H1 (cell line): Measurements from ENCODE around the gene LRRTM4. TPM values are rescaled to one million over a fixed set of nuclear protein-coding genes. Genes with fewer than 3 reads are reported as not detected.

ENCODE experiments used
- ASH2L ChIP-seq: fragments of 200-600, 300-600 bp; sonication (generic); IDR thresholded peaks from one replicate; pipeline ENCODE4 v1.7.1; 2017; ENCODE audit warnings: low read length
- BACH1 ChIP-seq: IDR thresholded peaks from 2 replicates; pipeline ENCODE4 v1.6.1; 2012; ENCODE audit warnings: low read length, improper control_type of control experiment
- GABPA ChIP-seq: IDR thresholded peaks from 2 replicates; pipeline ENCODE4 v1.6.1; 2011; ENCODE audit warnings: mild to moderate bottlenecking, low read length, moderate library complexity, borderline replicate concordance; ENCODE audit not compliant: insufficient read depth
- MAFK ChIP-seq: IDR thresholded peaks from 2 replicates; pipeline ENCODE4 v1.6.1; 2012; ENCODE audit warnings: low read depth, mild to moderate bottlenecking, improper control_type of control experiment, low read length
- SRF ChIP-seq: IDR thresholded peaks from 2 replicates; pipeline ENCODE4 v1.6.1; 2011; ENCODE audit warnings: mild to moderate bottlenecking, low read depth, low read length, moderate library complexity
- USF2 ChIP-seq: IDR thresholded peaks from 2 replicates; pipeline ENCODE4 v1.6.1; 2011; ENCODE audit warnings: low read length, improper control_type of control experiment
- polyA plus RNA-seq, 7 experiments: library from polyadenylated mRNA; depleted of rRNA in 3 of 7; stranded (reverse) in 5 of 7; unstranded in 2 of 7; fragments of >200 nt in 5 of 7; fragments of 200-250 nt in 2 of 7; gene quantifications; 1 replicate in 5 of 7; 2 replicates in 1 of 7; 4 replicates in 1 of 7; pipeline versions ENCODE4 v1.2.1 to v1.2.3, GENCODE V29; 2011 to 2013; ENCODE audit warnings: missing spikeins in 2 of 7, mixed read lengths in 2 of 7
- total RNA-seq: library from RNA; stranded (reverse); fragmentation: NEBNext Ultra II Directional; extraction: Animal tissue kit (Norgen Biotek cat#: 25700); gene quantifications from 2 replicates; pipeline ENCODE4 v1.2.1, GENCODE V29; 2021

Gene LRRTM4
- total and polyA plus RNA-seq, 2 of the 8 experiments (the other 6 are each of a cell fraction or from before 2014, with no cell fraction given): 3.6 to 9.5 TPM

- no peak for TF ChIP-seq GABPA
- no peak for TF ChIP-seq ASH2L
- TF ChIP-seq SRF: no peak
- TF ChIP-seq BACH1: no peak
- no peak for TF ChIP-seq USF2
- TF ChIP-seq MAFK: no peak
Observed at GRCh38 chr2:76793647-76794334, 728.4 kb downstream of the LRRTM4 start (continued).
